Neural cell (in vitro differentiated cells): ENCODE measurements around the gene BCL11B. TPM values are rescaled to one million over a fixed set of nuclear protein-coding genes. Genes with fewer than 3 reads are reported as not detected.

Source experiments
- H2AFZ ChIP-seq: fragments of 200-600, 300-800 bp; sonication (generic), shearing (Covaris generic); 2 replicates; pipeline ENCODE4 v1.6.0; 2014; ENCODE audit warnings: low read depth, mild to moderate bottlenecking, antibody characterized with exemption, low read length, moderate library complexity
- H3F3A ChIP-seq: fragments of 200-600 bp; shearing (Covaris generic); 2 replicates; pipeline ENCODE4 v1.6.1; 2016; ENCODE audit warnings: mild to moderate bottlenecking, moderate library complexity, mixed read lengths, antibody characterized with exemption, low read length; ENCODE audit not compliant: insufficient read depth, poor library complexity, severe bottlenecking
- H3K27ac ChIP-seq: fragments of 200-600, 300-800 bp; sonication (generic), shearing (Covaris generic); 2 replicates; pipeline ENCODE4 v1.5.1; 2014; ENCODE audit warnings: mild to moderate bottlenecking, low read length, moderate library complexity
- H3K27me3 ChIP-seq: fragments of 300-800, 200-600 bp; sonication (generic), shearing (Covaris generic); 2 replicates; pipeline ENCODE4 v1.6.0; 2014; ENCODE audit warnings: mild to moderate bottlenecking, low read depth, low read length, moderate library complexity; ENCODE audit not compliant: insufficient read depth
- H3K36me3 ChIP-seq: fragments of 300-800, 200-600 bp; sonication (generic), shearing (Covaris generic); 2 replicates; pipeline ENCODE4 v1.5.1; 2014; ENCODE audit warnings: mild to moderate bottlenecking, antibody characterized with exemption, low read length, moderate library complexity; ENCODE audit not compliant: insufficient read depth
- H3K4me2 ChIP-seq: fragments of 300-800, 200-600 bp; sonication (generic), shearing (Covaris generic); 2 replicates; pipeline ENCODE4 v1.6.0; 2014; ENCODE audit warnings: mild to moderate bottlenecking, low read length
- H3K4me3 ChIP-seq: fragments of 300-800, 200-600 bp; sonication (generic), shearing (Covaris generic); 2 replicates; pipeline ENCODE4 v1.5.1; 2014; ENCODE audit warnings: mild to moderate bottlenecking, low read length, moderate library complexity
- H3K79me2 ChIP-seq: fragments of 200-600 bp; shearing (Covaris generic); replicated peaks from 2 replicates; pipeline ENCODE4 v1.6.0; 2014; ENCODE audit warnings: mild to moderate bottlenecking, low read length, moderate library complexity; ENCODE audit not compliant: insufficient read depth
- H3K9ac ChIP-seq: fragments of 300-800, 200-600 bp; sonication (generic), shearing (Covaris generic); 2 replicates; pipeline ENCODE4 v1.6.1; 2016; ENCODE audit warnings: mild to moderate bottlenecking, low read length, mixed read lengths
- H3K9me2 ChIP-seq: fragments of 200-600 bp; shearing (Covaris generic); 2 replicates; pipeline ENCODE4 v1.6.1; 2016; ENCODE audit warnings: mild to moderate bottlenecking, low read length, mixed read lengths; ENCODE audit not compliant: insufficient read depth
- H3K9me3 ChIP-seq: fragments of 200-600, 300-800 bp; sonication (generic), shearing (Covaris generic); 2 replicates; pipeline ENCODE4 v1.6.1; 2016; ENCODE audit warnings: mild to moderate bottlenecking, mixed run types, low read length, moderate library complexity, mixed read lengths
- H4K20me1 ChIP-seq: fragments of 200-600 bp; shearing (Covaris generic); 2 replicates; pipeline ENCODE4 v1.6.1; 2016; ENCODE audit warnings: mild to moderate bottlenecking, mixed run types; ENCODE audit not compliant: insufficient read depth
- CTCF ChIP-seq: fragments of 450-650 bp; IDR thresholded peaks from 2 replicates; pipeline ENCODE4 v1.5.1; 2014; ENCODE audit warnings: antibody characterized with exemption, mild to moderate bottlenecking, moderate library complexity; ENCODE audit not compliant: poor library complexity, severe bottlenecking
- EP300 ChIP-seq: fragments of 450-650 bp; conservative IDR thresholded peaks from 2 replicates; pipeline ENCODE4 v1.6.1; 2014; ENCODE audit warnings: antibody characterized with exemption, mild to moderate bottlenecking, moderate library complexity; ENCODE audit not compliant: poor library complexity, severe bottlenecking
- EZH2 ChIP-seq: fragments of 200-600, 300-800 bp; shearing (Covaris generic), sonication (generic); IDR thresholded peaks from 2 replicates; pipeline ENCODE4 v1.6.1; 2014; ENCODE audit warnings: antibody characterized with exemption, low read length, borderline replicate concordance, mild to moderate bottlenecking; ENCODE audit not compliant: insufficient read depth, poor library complexity, severe bottlenecking
- MXI1 ChIP-seq: fragments of 450-650 bp; conservative IDR thresholded peaks from 2 replicates; pipeline ENCODE4 v1.6.1; 2014; ENCODE audit warnings: antibody characterized with exemption, mild to moderate bottlenecking; ENCODE audit not compliant: poor library complexity, severe bottlenecking
- POLR2AphosphoS5 ChIP-seq: IDR thresholded peaks from 2 replicates; pipeline ENCODE4 v1.6.1; 2012
- RAD21 ChIP-seq: fragments of 450-650 bp; conservative IDR thresholded peaks from 2 replicates; pipeline ENCODE4 v1.6.1; 2014; ENCODE audit warnings: antibody characterized with exemption, mild to moderate bottlenecking, moderate library complexity
- SMC3 ChIP-seq: fragments of 450-650 bp; conservative IDR thresholded peaks from 2 replicates; pipeline ENCODE4 v1.6.1; 2014; ENCODE audit warnings: antibody characterized with exemption, mild to moderate bottlenecking, moderate library complexity; ENCODE audit not compliant: poor library complexity
- TAF1 ChIP-seq: IDR thresholded peaks from 2 replicates; pipeline ENCODE4 v1.6.1; 2012; ENCODE audit warnings: low read depth
- polyA plus RNA-seq: library from polyadenylated mRNA; depleted of rRNA; stranded (reverse); fragments of >200 nt; gene quantifications from 2 replicates; pipeline ENCODE4 v1.2.3, GENCODE V29; 2014
- TF ChIP-seq, protein P1 (sequence below): IDR thresholded peaks from 2 replicates; pipeline ENCODE4 v1.6.1; 2012; ENCODE audit warnings: borderline replicate concordance

BCL11B gene
- polyA plus RNA-seq, 1 donor from 2014 or later, result 104 TPM

- no peaks in the 10 kb centered on the region for H4K20me1 ChIP-seq
- no peaks in the 10 kb centered on the region for H3K9me2 ChIP-seq
- no peak overlapping the region for H2AFZ ChIP-seq
- H3K27ac ChIP-seq, result no peak overlapping the region
- no peaks in the 10 kb centered on the region for H3K9me3 ChIP-seq
- H3K9ac ChIP-seq, result no peak overlapping the region
- no peak for TF ChIP-seq POLR2AphosphoS5
- no peak for TF ChIP-seq EP300
- no peak for TF ChIP-seq TAF1
- TF ChIP-seq MXI1, result no peak
- TF ChIP-seq, protein P1, sequence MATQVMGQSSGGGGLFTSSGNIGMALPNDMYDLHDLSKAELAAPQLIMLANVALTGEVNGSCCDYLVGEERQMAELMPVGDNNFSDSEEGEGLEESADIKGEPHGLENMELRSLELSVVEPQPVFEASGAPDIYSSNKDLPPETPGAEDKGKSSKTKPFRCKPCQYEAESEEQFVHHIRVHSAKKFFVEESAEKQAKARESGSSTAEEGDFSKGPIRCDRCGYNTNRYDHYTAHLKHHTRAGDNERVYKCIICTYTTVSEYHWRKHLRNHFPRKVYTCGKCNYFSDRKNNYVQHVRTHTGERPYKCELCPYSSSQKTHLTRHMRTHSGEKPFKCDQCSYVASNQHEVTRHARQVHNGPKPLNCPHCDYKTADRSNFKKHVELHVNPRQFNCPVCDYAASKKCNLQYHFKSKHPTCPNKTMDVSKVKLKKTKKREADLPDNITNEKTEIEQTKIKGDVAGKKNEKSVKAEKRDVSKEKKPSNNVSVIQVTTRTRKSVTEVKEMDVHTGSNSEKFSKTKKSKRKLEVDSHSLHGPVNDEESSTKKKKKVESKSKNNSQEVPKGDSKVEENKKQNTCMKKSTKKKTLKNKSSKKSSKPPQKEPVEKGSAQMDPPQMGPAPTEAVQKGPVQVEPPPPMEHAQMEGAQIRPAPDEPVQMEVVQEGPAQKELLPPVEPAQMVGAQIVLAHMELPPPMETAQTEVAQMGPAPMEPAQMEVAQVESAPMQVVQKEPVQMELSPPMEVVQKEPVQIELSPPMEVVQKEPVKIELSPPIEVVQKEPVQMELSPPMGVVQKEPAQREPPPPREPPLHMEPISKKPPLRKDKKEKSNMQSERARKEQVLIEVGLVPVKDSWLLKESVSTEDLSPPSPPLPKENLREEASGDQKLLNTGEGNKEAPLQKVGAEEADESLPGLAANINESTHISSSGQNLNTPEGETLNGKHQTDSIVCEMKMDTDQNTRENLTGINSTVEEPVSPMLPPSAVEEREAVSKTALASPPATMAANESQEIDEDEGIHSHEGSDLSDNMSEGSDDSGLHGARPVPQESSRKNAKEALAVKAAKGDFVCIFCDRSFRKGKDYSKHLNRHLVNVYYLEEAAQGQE, result no peak
- TF ChIP-seq RAD21, result no peak
- no peak for TF ChIP-seq EZH2
- TF ChIP-seq CTCF, result no peak
- no peak overlapping the region for H3K4me2 ChIP-seq
- H3K36me3 ChIP-seq, result no peaks in the 10 kb centered on the region
- no peaks in the 10 kb centered on the region for H3F3A ChIP-seq
- no peak overlapping the region for H3K4me3 ChIP-seq
- no peaks in the 10 kb centered on the region for H3K79me2 ChIP-seq
- H3K27me3 ChIP-seq, result no peaks in the 10 kb centered on the region
Measured at GRCh38 chr14:99137001-99137700, 134.8 kb downstream of the BCL11B start.

- Histone ChIP-seq H3K27ac (no peak overlapping the region), H2AFZ (no peak overlapping the region), H3K9ac (no peak overlapping the region), H3K9me3 (no peaks in the 10 kb centered on the region), H3F3A (no peaks in the 10 kb centered on the region), H3K4me3 (no peak overlapping the region), H4K20me1 (no peaks in the 10 kb centered on the region), H3K27me3 (no peaks in the 10 kb centered on the region), H3K9me2 (no peaks in the 10 kb centered on the region), H3K36me3 (no peaks in the 10 kb centered on the region), H3K4me2 (no peak overlapping the region), H3K79me2 (no peaks in the 10 kb centered on the region)
- TF ChIP-seq EZH2, result no peak
- no peak for TF ChIP-seq POLR2AphosphoS5
Measured at GRCh38 chr14:99136401-99136800, 135.6 kb downstream of the BCL11B start.

DNA sequence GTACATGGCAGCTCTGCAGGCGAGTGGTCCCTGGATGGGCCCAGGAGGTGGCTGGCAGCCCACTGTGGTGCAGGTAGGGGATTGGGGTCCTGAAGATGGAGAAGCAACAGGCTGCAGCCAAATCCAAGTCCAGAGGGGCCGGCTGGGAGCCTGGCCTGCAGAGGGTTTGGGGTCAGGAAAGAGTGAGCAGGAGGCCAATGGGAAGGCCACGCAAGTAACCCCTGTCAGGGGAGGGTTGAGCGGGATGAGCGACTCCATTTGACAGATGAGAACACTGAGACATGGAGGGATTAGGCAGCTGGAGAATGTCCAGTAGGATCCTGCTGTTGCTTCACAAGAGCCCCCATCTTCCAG, 136.0 kb downstream of the BCL11B start:
- Histone ChIP-seq H3K79me2 (no peaks in the 10 kb centered on the region), H3K36me3 (no peaks in the 10 kb centered on the region), H3K4me2 (no peak overlapping the region)

More for the DNA sequence above, 136.0 kb downstream of the BCL11B start:
- no peaks in the 10 kb centered on the region for H3F3A ChIP-seq
- H3K27me3 ChIP-seq, result no peaks in the 10 kb centered on the region
- no peaks in the 10 kb centered on the region for H4K20me1 ChIP-seq
- no peaks in the 10 kb centered on the region for H3K9me2 ChIP-seq
- TF ChIP-seq EZH2, result no peak
- no peak for TF ChIP-seq SMC3
- TF ChIP-seq CTCF, result no peak
- TF ChIP-seq POLR2AphosphoS5, result no peak
- no peak for TF ChIP-seq TAF1
- TF ChIP-seq EP300, result no peak
- no peak for TF ChIP-seq MXI1
- TF ChIP-seq RAD21, result no peak
- TF ChIP-seq, protein P1, result no peak
- no peak overlapping the region for H3K27ac ChIP-seq
- H3K9me3 ChIP-seq, result no peaks in the 10 kb centered on the region
- no peak overlapping the region for H3K4me3 ChIP-seq
- no peak overlapping the region for H3K9ac ChIP-seq
- no peak overlapping the region for H2AFZ ChIP-seq
